HuH-7.5 (cell line): ENCODE results near the gene SST.

Experiments
- DNase-seq: peaks from one replicate; pipeline ENCODE4 v3.0.0; 2011; ENCODE audit warnings: low spot score

The SST gene

GRCh38 chr3:187669675-187670504 lies at the start of gene SST:
SST (minus strand) TSS chr3:187670394; CDS start chr3:187670291, 103 bp downstream.
- DNase-seq, result peak; percentile 23

- DNase-seq, result no peak
Measured at GRCh38 chr3:187719628-187720336, 49.6 kb upstream of the SST start.

GRCh38 chr3:187718802-187719201 lies 48.6 kb upstream of the SST start:
- no peak for DNase-seq

GRCh38 chr3:187717572-187717971 lies 47.4 kb upstream of the SST start:
- DNase-seq, result no peak

- peak; percentile 59 for DNase-seq
Measured at GRCh38 chr3:187714404-187714979, 44.3 kb upstream of the SST start.

- no peak for DNase-seq
Measured at GRCh38 chr3:187713504-187713903, 43.3 kb upstream of the SST start.

- no peak for DNase-seq
Measured at GRCh38 chr3:187709155-187709554, 39.0 kb upstream of the SST start.

- no peak for DNase-seq
Measured at GRCh38 chr3:187708696-187709095, 38.5 kb upstream of the SST start.

GRCh38 chr3:187706971-187707370 lies 36.8 kb upstream of the SST start:
- DNase-seq, result no peak

- no peak for DNase-seq
Measured at GRCh38 chr3:187705164-187705563, 35.0 kb upstream of the SST start.

GRCh38 chr3:187702507-187703033 lies 32.4 kb upstream of the SST start, which contains the start of gene RTP2:
RTP2 (minus strand) TSS chr3:187702557; CDS start chr3:187702128, 429 bp downstream.
- DNase-seq, result no peak

GRCh38 chr3:187700249-187700648 lies 30.1 kb upstream of the SST start:
- no peak for DNase-seq

GRCh38 chr3:187698499-187699399 lies 28.6 kb upstream of the SST start:
- DNase-seq, result no peak

GRCh38 chr3:187696021-187696420 lies 25.8 kb upstream of the SST start:
- DNase-seq, result no peak

GRCh38 chr3:187695449-187695848 lies 25.3 kb upstream of the SST start:
- DNase-seq, result no peak

- no peak for DNase-seq
Measured at GRCh38 chr3:187694801-187695200, 24.6 kb upstream of the SST start.

- no peak for DNase-seq
Measured at GRCh38 chr3:187693431-187693830, 23.2 kb upstream of the SST start.

- no peak for DNase-seq
Measured at GRCh38 chr3:187689984-187690383, 19.8 kb upstream of the SST start.

GRCh38 chr3:187686621-187687273 lies 16.6 kb upstream of the SST start:
- DNase-seq, result no peak

GRCh38 chr3:187685948-187686347 lies 15.8 kb upstream of the SST start:
- DNase-seq, result no peak

- DNase-seq, result no peak
Measured at GRCh38 chr3:187684880-187685279, 14.7 kb upstream of the SST start.
